SU-DHL-6 (cell line): ENCODE measurements around the gene UBAC2.

Source experiments
- EZH2phosphoT487 ChIP-seq: fragments of 200-600 bp; sonication (generic), shearing (Covaris generic); conservative IDR thresholded peaks from 2 replicates; pipeline ENCODE4 v1.6.1; 2018; ENCODE audit warnings: mild to moderate bottlenecking, antibody characterized with exemption, low read length, moderate library complexity, mixed read lengths
- TF ChIP-seq, protein P1 (sequence below): fragments of 200-600 bp; sonication (generic); IDR thresholded peaks from one replicate; pipeline ENCODE4 v1.5.1; 2017; ENCODE audit warnings: antibody characterized with exemption, mild to moderate bottlenecking, low read length, moderate library complexity; ENCODE audit not compliant: insufficient read depth, poor library complexity, severe bottlenecking

DNA sequence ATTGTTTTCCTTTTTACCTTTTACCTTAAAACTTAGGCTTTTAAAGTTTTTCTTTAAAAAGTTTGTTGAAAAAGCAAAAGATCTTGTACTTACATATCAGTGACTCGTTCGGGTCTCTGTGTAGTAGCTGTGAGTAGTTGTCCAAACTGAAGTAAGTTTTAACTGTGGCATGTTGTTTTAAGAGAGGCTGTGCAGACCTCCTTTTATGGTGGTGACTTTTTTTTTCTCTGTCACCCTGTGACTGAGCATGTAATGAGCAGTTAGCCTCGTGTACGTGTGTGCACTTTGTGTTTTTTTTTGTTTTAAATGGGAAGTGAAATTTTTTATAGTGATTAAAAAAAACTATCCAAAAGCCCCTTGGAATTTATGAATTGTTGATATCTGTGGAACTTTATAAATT is 106.6 kb downstream of the UBAC2 start, which contains the start of gene GPR183:
- TF ChIP-seq, protein P1, sequence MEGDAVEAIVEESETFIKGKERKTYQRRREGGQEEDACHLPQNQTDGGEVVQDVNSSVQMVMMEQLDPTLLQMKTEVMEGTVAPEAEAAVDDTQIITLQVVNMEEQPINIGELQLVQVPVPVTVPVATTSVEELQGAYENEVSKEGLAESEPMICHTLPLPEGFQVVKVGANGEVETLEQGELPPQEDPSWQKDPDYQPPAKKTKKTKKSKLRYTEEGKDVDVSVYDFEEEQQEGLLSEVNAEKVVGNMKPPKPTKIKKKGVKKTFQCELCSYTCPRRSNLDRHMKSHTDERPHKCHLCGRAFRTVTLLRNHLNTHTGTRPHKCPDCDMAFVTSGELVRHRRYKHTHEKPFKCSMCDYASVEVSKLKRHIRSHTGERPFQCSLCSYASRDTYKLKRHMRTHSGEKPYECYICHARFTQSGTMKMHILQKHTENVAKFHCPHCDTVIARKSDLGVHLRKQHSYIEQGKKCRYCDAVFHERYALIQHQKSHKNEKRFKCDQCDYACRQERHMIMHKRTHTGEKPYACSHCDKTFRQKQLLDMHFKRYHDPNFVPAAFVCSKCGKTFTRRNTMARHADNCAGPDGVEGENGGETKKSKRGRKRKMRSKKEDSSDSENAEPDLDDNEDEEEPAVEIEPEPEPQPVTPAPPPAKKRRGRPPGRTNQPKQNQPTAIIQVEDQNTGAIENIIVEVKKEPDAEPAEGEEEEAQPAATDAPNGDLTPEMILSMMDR = no peak
- no peak for TF ChIP-seq EZH2phosphoT487
